ENCODE data around the gene LSAMP.

Gene LSAMP

GRCh38 chr3:116331380-116331779, 113.9 kb downstream of the LSAMP start:
- H3K79me2 ChIP-seq (ENCODE audit: insufficient read depth, low read length), result no peaks in the 10 kb centered on the region
- no peaks in the 10 kb centered on the region for H3K9me3 ChIP-seq (ENCODE audit: insufficient read depth, low read length, severe bottlenecking)
- H2AFZ ChIP-seq (ENCODE audit: low read depth, low read length), result no peak overlapping the region
- no peaks in the 10 kb centered on the region for H3K36me3 ChIP-seq (ENCODE audit: insufficient read depth, low read length)
- no peak overlapping the region for H3K4me3 ChIP-seq (ENCODE audit: low read depth in 1 of 2, low read length in 2 of 2)
- ATAC-seq (ENCODE audit: insufficient read depth, low read depth), result no peak
- H3K4me1 ChIP-seq (ENCODE audit: insufficient read depth, low read length), result no peaks in the 10 kb centered on the region
- H3K27me3 ChIP-seq (ENCODE audit: insufficient read depth, low read length, poor library complexity), result no peaks in the 10 kb centered on the region
- H4K20me1 ChIP-seq (ENCODE audit: insufficient read depth, low read length), result no peaks in the 10 kb centered on the region
- no peak overlapping the region for H3K9ac ChIP-seq (ENCODE audit: low read depth, low read length)
- no peak overlapping the region for H3K4me2 ChIP-seq (ENCODE audit: insufficient read depth, low read length)
- no peak for DNase-seq
- TF ChIP-seq CTCF (IDR thresholded peaks at IDR 0.05; ENCODE audit: borderline replicate concordance, extremely low read depth, low read length, poor library complexity, severe bottlenecking), result no peak
- no peak for TF ChIP-seq EZH2 (IDR thresholded peaks at IDR 0.05; ENCODE audit: borderline replicate concordance, low read depth, low read length, severe bottlenecking)
- no peak overlapping the region for H3K27ac ChIP-seq (ENCODE audit: low read length)

- H3K4me3 ChIP-seq (ENCODE audit: low read depth in 1 of 2, low read length in 2 of 2), result no peak overlapping the region
- no peak for DNase-seq
- H3K4me2 ChIP-seq (ENCODE audit: insufficient read depth, low read length), result no peak overlapping the region
- no peaks in the 10 kb centered on the region for H4K20me1 ChIP-seq (ENCODE audit: insufficient read depth, low read length)
- no peak overlapping the region for H3K27ac ChIP-seq (ENCODE audit: low read length)
- H3K36me3 ChIP-seq (ENCODE audit: insufficient read depth, low read length), result no peaks in the 10 kb centered on the region
- H3K9me3 ChIP-seq (ENCODE audit: insufficient read depth, low read length, severe bottlenecking), result no peaks in the 10 kb centered on the region
- TF ChIP-seq EZH2 (IDR thresholded peaks at IDR 0.05; ENCODE audit: borderline replicate concordance, low read depth, low read length, severe bottlenecking) (no peak), CTCF (IDR thresholded peaks at IDR 0.05; ENCODE audit: borderline replicate concordance, extremely low read depth, low read length, poor library complexity, severe bottlenecking) (no peak)
- H3K79me2 ChIP-seq (ENCODE audit: insufficient read depth, low read length), result no peaks in the 10 kb centered on the region
- ATAC-seq (ENCODE audit: insufficient read depth, low read depth), result no peak
- H3K4me1 ChIP-seq (ENCODE audit: insufficient read depth, low read length), result no peaks in the 10 kb centered on the region
- no peak overlapping the region for H3K9ac ChIP-seq (ENCODE audit: low read depth, low read length)
- no peak overlapping the region for H2AFZ ChIP-seq (ENCODE audit: low read depth, low read length)
- no peaks in the 10 kb centered on the region for H3K27me3 ChIP-seq (ENCODE audit: insufficient read depth, low read length, poor library complexity)
These were observed 122.4 kb downstream of the LSAMP start for GRCh38 chr3:116322750-116323375.

- Histone ChIP-seq H3K36me3 (ENCODE audit: insufficient read depth, low read length) (no peaks in the 10 kb centered on the region), H2AFZ (ENCODE audit: low read depth, low read length) (no peak overlapping the region), H3K4me2 (ENCODE audit: insufficient read depth, low read length) (no peak overlapping the region), H3K27me3 (ENCODE audit: insufficient read depth, low read length, poor library complexity) (no peaks in the 10 kb centered on the region), H3K27ac (ENCODE audit: low read length) (no peak overlapping the region), H3K4me3 (ENCODE audit: low read depth in 1 of 2, low read length in 2 of 2) (no peak overlapping the region), H4K20me1 (ENCODE audit: insufficient read depth, low read length) (no peaks in the 10 kb centered on the region), H3K79me2 (ENCODE audit: insufficient read depth, low read length) (no peaks in the 10 kb centered on the region), H3K4me1 (ENCODE audit: insufficient read depth, low read length) (no peaks in the 10 kb centered on the region), H3K9me3 (ENCODE audit: insufficient read depth, low read length, severe bottlenecking) (no peaks in the 10 kb centered on the region), H3K9ac (ENCODE audit: low read depth, low read length) (no peak overlapping the region)
- ATAC-seq (ENCODE audit: insufficient read depth, low read depth) (no peak), DNase-seq (no peak)
- TF ChIP-seq CTCF (IDR thresholded peaks at IDR 0.05; ENCODE audit: borderline replicate concordance, extremely low read depth, low read length, poor library complexity, severe bottlenecking) (no peak), EZH2 (IDR thresholded peaks at IDR 0.05; ENCODE audit: borderline replicate concordance, low read depth, low read length, severe bottlenecking) (no peak)
These were observed 126.9 kb downstream of the LSAMP start for GRCh38 chr3:116318370-116318769.

All from DND-41 (cell line).